Measurements from ENCODE around the gene PCNX1. TPM values are rescaled to one million over a fixed set of nuclear protein-coding genes. Genes with fewer than 3 reads are reported as not detected.
A peak's percentile ranks its signal among the peaks of the same experiment; 100 is the strongest.

PCNX1 gene
- total and polyA plus RNA-seq, 2 donors (not counting 1 experiment from before 2014, with no cell fraction given) = 17.0 to 84.5 TPM

- H4K20me1 ChIP-seq (ENCODE audit: control insufficient read depth, insufficient read depth, low read length, poor library complexity, severe bottlenecking) = peaks cover 12% of the 10 kb centered on the region
- no peaks in the 10 kb centered on the region for H3K36me3 ChIP-seq (replicated peaks in 1 of 2; ENCODE audit: control extremely low read depth in 1 of 2, control insufficient read depth in 1 of 2, extremely low read depth in 1 of 2, insufficient read depth in 2 of 2, low read length in 1 of 2)
- H3K9me3 ChIP-seq (ENCODE audit: control extremely low read depth in 1 of 3, control insufficient read depth in 2 of 3, insufficient read depth in 1 of 3, low read length in 2 of 3) = no peaks in the 10 kb centered on the region
- ChIA-PET CTCF (interaction anchor here (0.9 to 4.6 kb wide), 19 partner anchors 11 to 305 kb away, joined by 3 to 76 read pairs (median 5); partner anchors contain the start of gene MAP3K9), POLR2A (interaction anchor here (0.6 to 1.3 kb wide), 3 partner anchors 66 to 1170 kb away, joined by 3 to 7 read pairs (median 3); partner anchors contain the start of gene MAP3K9)
- ATAC-seq (ENCODE audit: low read depth) = no peak
- H3K27me3 ChIP-seq (replicated peaks in 1 of 4; ENCODE audit: control extremely low read depth in 1 of 4, control insufficient read depth in 3 of 4, insufficient read depth in 4 of 4, low read length in 3 of 4) = no peaks in the 10 kb centered on the region
- peak overlapping the region; percentile 90 for H3K4me2 ChIP-seq (replicated peaks; ENCODE audit: low read depth, low read length, poor library complexity, severe bottlenecking)
- H3K9ac ChIP-seq (ENCODE audit: low read length) = peak overlapping the region; percentile 78
- H3K4me1 ChIP-seq (ENCODE audit: control insufficient read depth in 2 of 2, insufficient read depth in 2 of 2, low read length in 2 of 2) = peaks cover 22 to 25% of the 10 kb centered on the region in 2 donors
- WGBS (ENCODE audit: insufficient coverage) = 28% methylated on average over 7 of the region's 9 CpGs
- peaks cover 30% of the 10 kb centered on the region for H3K4me1 Mint-ChIP-seq
- no peak for TF ChIP-seq EZH2 (IDR thresholded peaks at IDR 0.05; ENCODE audit: borderline replicate concordance, insufficient read depth, low read depth, low read length, poor library complexity, severe bottlenecking)
- no peak for TF ChIP-seq CTCF (IDR thresholded peaks at IDR 0.05)
- no peaks in the 10 kb centered on the region for H3K27me3 Mint-ChIP-seq
- H3K4me3 ChIP-seq (ENCODE audit: control extremely low read depth in 1 of 5, extremely low read depth in 1 of 5, insufficient read depth in 1 of 5, low read depth in 2 of 5, low read length in 4 of 5) = peak overlapping the region; percentile 65 to 89 (median 78)
- intact Hi-C loops (cut with micrococcal nuclease) = loop anchor here (1.0 to 5.0 kb wide), 5 partner anchors 50 to 1139 kb away; partner anchors contain the start of genes MAP3K9 and SRSF5
- H3K9me3 Mint-ChIP-seq (ENCODE audit: insufficient read depth) = no peaks in the 10 kb centered on the region
- H3K27ac Mint-ChIP-seq = peak overlapping the region; percentile 87
- peaks cover 68% of the 10 kb centered on the region for H3K79me2 ChIP-seq (ENCODE audit: control insufficient read depth, insufficient read depth, low read length)
- DNase-seq = no peak
- H2AFZ ChIP-seq (ENCODE audit: insufficient read depth, low read depth, low read length, poor library complexity, severe bottlenecking) = peak overlapping the region; percentile 99
- peak overlapping the region; percentile 87 to 95 for H3K27ac ChIP-seq (ENCODE audit: low read length in 2 of 2)
- peak overlapping the region; percentile 82 for H3K4me3 Mint-ChIP-seq
Measured at GRCh38 chr14:70906793-70907175, 475 bp upstream of the PCNX1 start.
